Neural cell (in vitro differentiated cells): ENCODE data around the gene COL23A1. TPM values are rescaled to one million over a fixed set of nuclear protein-coding genes. Genes with fewer than 3 reads are reported as not detected.

ENCODE experiments used
- H2AFZ ChIP-seq: fragments of 200-600, 300-800 bp; sonication (generic), shearing (Covaris generic); 2 replicates; pipeline ENCODE4 v1.6.0; 2014; ENCODE audit warnings: low read depth, mild to moderate bottlenecking, antibody characterized with exemption, low read length, moderate library complexity
- H3F3A ChIP-seq: fragments of 200-600 bp; shearing (Covaris generic); 2 replicates; pipeline ENCODE4 v1.6.1; 2016; ENCODE audit warnings: mild to moderate bottlenecking, moderate library complexity, mixed read lengths, antibody characterized with exemption, low read length; ENCODE audit not compliant: insufficient read depth, poor library complexity, severe bottlenecking
- H3K27ac ChIP-seq: fragments of 200-600, 300-800 bp; sonication (generic), shearing (Covaris generic); 2 replicates; pipeline ENCODE4 v1.5.1; 2014; ENCODE audit warnings: mild to moderate bottlenecking, low read length, moderate library complexity
- H3K27me3 ChIP-seq: fragments of 300-800, 200-600 bp; sonication (generic), shearing (Covaris generic); 2 replicates; pipeline ENCODE4 v1.6.0; 2014; ENCODE audit warnings: mild to moderate bottlenecking, low read depth, low read length, moderate library complexity; ENCODE audit not compliant: insufficient read depth
- H3K36me3 ChIP-seq: fragments of 300-800, 200-600 bp; sonication (generic), shearing (Covaris generic); 2 replicates; pipeline ENCODE4 v1.5.1; 2014; ENCODE audit warnings: mild to moderate bottlenecking, antibody characterized with exemption, low read length, moderate library complexity; ENCODE audit not compliant: insufficient read depth
- H3K4me2 ChIP-seq: fragments of 300-800, 200-600 bp; sonication (generic), shearing (Covaris generic); 2 replicates; pipeline ENCODE4 v1.6.0; 2014; ENCODE audit warnings: mild to moderate bottlenecking, low read length
- H3K4me3 ChIP-seq: fragments of 300-800, 200-600 bp; sonication (generic), shearing (Covaris generic); 2 replicates; pipeline ENCODE4 v1.5.1; 2014; ENCODE audit warnings: mild to moderate bottlenecking, low read length, moderate library complexity
- H3K79me2 ChIP-seq: fragments of 200-600 bp; shearing (Covaris generic); replicated peaks from 2 replicates; pipeline ENCODE4 v1.6.0; 2014; ENCODE audit warnings: mild to moderate bottlenecking, low read length, moderate library complexity; ENCODE audit not compliant: insufficient read depth
- H3K9ac ChIP-seq: fragments of 300-800, 200-600 bp; sonication (generic), shearing (Covaris generic); 2 replicates; pipeline ENCODE4 v1.6.1; 2016; ENCODE audit warnings: mild to moderate bottlenecking, low read length, mixed read lengths
- H3K9me2 ChIP-seq: fragments of 200-600 bp; shearing (Covaris generic); 2 replicates; pipeline ENCODE4 v1.6.1; 2016; ENCODE audit warnings: mild to moderate bottlenecking, low read length, mixed read lengths; ENCODE audit not compliant: insufficient read depth
- H3K9me3 ChIP-seq: fragments of 200-600, 300-800 bp; sonication (generic), shearing (Covaris generic); 2 replicates; pipeline ENCODE4 v1.6.1; 2016; ENCODE audit warnings: mild to moderate bottlenecking, mixed run types, low read length, moderate library complexity, mixed read lengths
- H4K20me1 ChIP-seq: fragments of 200-600 bp; shearing (Covaris generic); 2 replicates; pipeline ENCODE4 v1.6.1; 2016; ENCODE audit warnings: mild to moderate bottlenecking, mixed run types; ENCODE audit not compliant: insufficient read depth
- CTCF ChIP-seq: fragments of 450-650 bp; IDR thresholded peaks from 2 replicates; pipeline ENCODE4 v1.5.1; 2014; ENCODE audit warnings: antibody characterized with exemption, mild to moderate bottlenecking, moderate library complexity; ENCODE audit not compliant: poor library complexity, severe bottlenecking
- EP300 ChIP-seq: fragments of 450-650 bp; conservative IDR thresholded peaks from 2 replicates; pipeline ENCODE4 v1.6.1; 2014; ENCODE audit warnings: antibody characterized with exemption, mild to moderate bottlenecking, moderate library complexity; ENCODE audit not compliant: poor library complexity, severe bottlenecking
- EZH2 ChIP-seq: fragments of 200-600, 300-800 bp; shearing (Covaris generic), sonication (generic); IDR thresholded peaks from 2 replicates; pipeline ENCODE4 v1.6.1; 2014; ENCODE audit warnings: antibody characterized with exemption, low read length, borderline replicate concordance, mild to moderate bottlenecking; ENCODE audit not compliant: insufficient read depth, poor library complexity, severe bottlenecking
- MXI1 ChIP-seq: fragments of 450-650 bp; conservative IDR thresholded peaks from 2 replicates; pipeline ENCODE4 v1.6.1; 2014; ENCODE audit warnings: antibody characterized with exemption, mild to moderate bottlenecking; ENCODE audit not compliant: poor library complexity, severe bottlenecking
- POLR2AphosphoS5 ChIP-seq: IDR thresholded peaks from 2 replicates; pipeline ENCODE4 v1.6.1; 2012
- RAD21 ChIP-seq: fragments of 450-650 bp; conservative IDR thresholded peaks from 2 replicates; pipeline ENCODE4 v1.6.1; 2014; ENCODE audit warnings: antibody characterized with exemption, mild to moderate bottlenecking, moderate library complexity
- SMC3 ChIP-seq: fragments of 450-650 bp; conservative IDR thresholded peaks from 2 replicates; pipeline ENCODE4 v1.6.1; 2014; ENCODE audit warnings: antibody characterized with exemption, mild to moderate bottlenecking, moderate library complexity; ENCODE audit not compliant: poor library complexity
- TAF1 ChIP-seq: IDR thresholded peaks from 2 replicates; pipeline ENCODE4 v1.6.1; 2012; ENCODE audit warnings: low read depth
- polyA plus RNA-seq: library from polyadenylated mRNA; depleted of rRNA; stranded (reverse); fragments of >200 nt; gene quantifications from 2 replicates; pipeline ENCODE4 v1.2.3, GENCODE V29; 2014
- TF ChIP-seq, protein P1 (sequence below): IDR thresholded peaks from 2 replicates; pipeline ENCODE4 v1.6.1; 2012; ENCODE audit warnings: borderline replicate concordance

COL23A1 gene
- polyA plus RNA-seq, 1 donor from 2014 or later: not detected

DNA sequence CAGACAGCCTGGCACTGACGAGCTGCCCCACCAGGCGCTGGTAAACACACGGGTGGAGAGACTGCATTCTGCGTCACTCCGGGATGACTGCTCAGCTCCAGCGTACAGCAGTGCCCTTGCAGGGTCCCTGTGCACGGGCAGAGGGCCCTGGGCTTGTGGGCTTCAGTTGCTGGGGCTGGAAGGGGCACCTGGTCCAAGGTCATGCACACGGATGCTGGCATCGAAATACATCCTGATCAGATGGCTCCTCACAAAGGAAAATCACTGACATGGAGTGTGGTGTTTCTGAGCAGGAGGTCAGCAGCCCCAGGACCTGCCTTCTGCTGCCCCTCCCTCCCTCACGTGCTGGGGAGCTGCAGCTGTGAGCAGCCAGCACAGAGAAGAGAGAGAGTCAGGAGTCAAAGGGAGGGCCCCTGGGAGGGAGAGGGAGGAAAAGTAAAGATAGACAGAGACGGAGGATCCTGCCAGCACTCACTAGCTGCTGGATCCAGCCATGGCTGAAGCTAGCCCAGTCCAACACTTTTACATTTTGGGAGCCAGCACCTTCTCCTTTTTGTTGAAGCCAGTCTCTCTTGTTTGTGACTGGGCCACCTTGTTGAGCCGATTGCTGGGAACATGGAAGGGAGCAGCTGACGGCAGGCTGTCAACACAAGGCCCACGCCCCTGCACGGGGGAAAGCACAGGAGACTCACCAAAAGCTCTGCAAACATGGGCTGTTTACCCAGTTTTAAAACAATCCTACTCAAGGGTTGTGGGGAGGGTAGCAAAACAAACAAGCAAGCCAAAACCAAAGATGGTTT is 191.1 kb downstream of the COL23A1 start:
- no peaks in the 10 kb centered on the region for H4K20me1 ChIP-seq
- no peak overlapping the region for H2AFZ ChIP-seq
- no peaks in the 10 kb centered on the region for H3K27me3 ChIP-seq
- no peak overlapping the region for H3K27ac ChIP-seq
- H3K9me2 ChIP-seq: no peaks in the 10 kb centered on the region
- TF ChIP-seq MXI1 (no peak), POLR2AphosphoS5 (no peak), RAD21 (no peak), SMC3 (no peak), TAF1 (no peak), EP300 (no peak), CTCF (no peak), EZH2 (no peak)
- TF ChIP-seq, protein P1, sequence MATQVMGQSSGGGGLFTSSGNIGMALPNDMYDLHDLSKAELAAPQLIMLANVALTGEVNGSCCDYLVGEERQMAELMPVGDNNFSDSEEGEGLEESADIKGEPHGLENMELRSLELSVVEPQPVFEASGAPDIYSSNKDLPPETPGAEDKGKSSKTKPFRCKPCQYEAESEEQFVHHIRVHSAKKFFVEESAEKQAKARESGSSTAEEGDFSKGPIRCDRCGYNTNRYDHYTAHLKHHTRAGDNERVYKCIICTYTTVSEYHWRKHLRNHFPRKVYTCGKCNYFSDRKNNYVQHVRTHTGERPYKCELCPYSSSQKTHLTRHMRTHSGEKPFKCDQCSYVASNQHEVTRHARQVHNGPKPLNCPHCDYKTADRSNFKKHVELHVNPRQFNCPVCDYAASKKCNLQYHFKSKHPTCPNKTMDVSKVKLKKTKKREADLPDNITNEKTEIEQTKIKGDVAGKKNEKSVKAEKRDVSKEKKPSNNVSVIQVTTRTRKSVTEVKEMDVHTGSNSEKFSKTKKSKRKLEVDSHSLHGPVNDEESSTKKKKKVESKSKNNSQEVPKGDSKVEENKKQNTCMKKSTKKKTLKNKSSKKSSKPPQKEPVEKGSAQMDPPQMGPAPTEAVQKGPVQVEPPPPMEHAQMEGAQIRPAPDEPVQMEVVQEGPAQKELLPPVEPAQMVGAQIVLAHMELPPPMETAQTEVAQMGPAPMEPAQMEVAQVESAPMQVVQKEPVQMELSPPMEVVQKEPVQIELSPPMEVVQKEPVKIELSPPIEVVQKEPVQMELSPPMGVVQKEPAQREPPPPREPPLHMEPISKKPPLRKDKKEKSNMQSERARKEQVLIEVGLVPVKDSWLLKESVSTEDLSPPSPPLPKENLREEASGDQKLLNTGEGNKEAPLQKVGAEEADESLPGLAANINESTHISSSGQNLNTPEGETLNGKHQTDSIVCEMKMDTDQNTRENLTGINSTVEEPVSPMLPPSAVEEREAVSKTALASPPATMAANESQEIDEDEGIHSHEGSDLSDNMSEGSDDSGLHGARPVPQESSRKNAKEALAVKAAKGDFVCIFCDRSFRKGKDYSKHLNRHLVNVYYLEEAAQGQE: no peak
- H3K79me2 ChIP-seq: no peaks in the 10 kb centered on the region
- no peak overlapping the region for H3K4me2 ChIP-seq
- no peaks in the 10 kb centered on the region for H3F3A ChIP-seq
- H3K4me3 ChIP-seq: no peak overlapping the region
- no peaks in the 10 kb centered on the region for H3K9me3 ChIP-seq
- H3K36me3 ChIP-seq: no peaks in the 10 kb centered on the region
- H3K9ac ChIP-seq: no peak overlapping the region

DNA sequence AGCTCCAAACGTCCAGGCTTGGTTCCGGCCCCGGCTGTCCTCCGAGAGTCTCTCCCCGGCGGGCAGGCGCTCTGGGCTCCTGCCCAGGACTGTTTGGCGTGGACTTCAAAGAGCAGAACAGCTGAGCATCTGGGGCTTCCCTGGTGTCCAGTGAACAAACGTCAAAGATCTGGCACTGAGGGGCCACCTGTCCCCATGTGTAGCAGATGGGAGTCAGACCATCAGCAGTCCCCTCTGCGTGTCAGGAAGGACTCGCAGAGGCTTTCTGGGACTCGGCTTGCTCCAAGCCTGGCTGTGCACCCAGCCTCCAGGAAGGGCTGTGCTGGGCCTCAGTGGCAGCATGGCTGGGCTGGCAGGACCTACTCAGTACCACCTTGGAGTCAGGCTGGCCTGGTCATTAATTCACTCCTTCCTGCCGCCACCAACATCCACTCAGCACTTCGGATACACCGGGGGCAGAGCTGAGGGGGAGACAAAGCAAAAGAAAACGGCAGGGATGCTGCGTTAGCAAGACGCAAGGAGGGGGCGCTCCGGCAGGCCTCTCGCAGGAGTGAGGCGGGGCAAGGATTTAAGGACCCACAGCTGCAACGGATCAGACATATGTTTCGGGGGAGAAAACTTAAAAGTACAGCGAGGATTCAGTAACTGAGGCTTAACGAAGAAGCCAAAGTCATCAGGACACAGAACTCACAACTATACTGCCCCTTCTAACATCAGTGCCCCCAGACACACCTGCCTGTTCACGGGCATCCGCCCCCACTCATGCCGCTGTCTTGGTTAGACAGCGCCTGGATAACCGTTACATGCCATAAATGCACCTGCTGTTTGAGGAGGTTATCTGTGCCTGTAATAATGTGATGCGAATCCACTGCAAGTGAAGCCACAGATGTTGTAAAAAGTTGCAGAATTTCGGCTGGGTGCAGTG is 193.1 kb downstream of the COL23A1 start:
- no peaks in the 10 kb centered on the region for H3K79me2 ChIP-seq
- no peaks in the 10 kb centered on the region for H3F3A ChIP-seq
- H2AFZ ChIP-seq: no peak overlapping the region
- no peaks in the 10 kb centered on the region for H3K9me2 ChIP-seq
- no peak overlapping the region for H3K4me3 ChIP-seq
- no peaks in the 10 kb centered on the region for H4K20me1 ChIP-seq
- TF ChIP-seq SMC3 (no peak), TAF1 (no peak), POLR2AphosphoS5 (no peak), MXI1 (no peak)
- TF ChIP-seq, protein P1: no peak
- H3K9ac ChIP-seq: no peak overlapping the region
- no peaks in the 10 kb centered on the region for H3K9me3 ChIP-seq
- H3K27me3 ChIP-seq: no peaks in the 10 kb centered on the region
- no peak overlapping the region for H3K27ac ChIP-seq
- no peak overlapping the region for H3K4me2 ChIP-seq
- no peaks in the 10 kb centered on the region for H3K36me3 ChIP-seq
